ENCODE results near the gene PKIB. TPM values are rescaled to one million over a fixed set of nuclear protein-coding genes. Genes with fewer than 3 reads are reported as not detected.

PKIB gene
- total RNA-seq, 2 donors from 2014 or later, result 2.6 to 12.8 TPM

DNA sequence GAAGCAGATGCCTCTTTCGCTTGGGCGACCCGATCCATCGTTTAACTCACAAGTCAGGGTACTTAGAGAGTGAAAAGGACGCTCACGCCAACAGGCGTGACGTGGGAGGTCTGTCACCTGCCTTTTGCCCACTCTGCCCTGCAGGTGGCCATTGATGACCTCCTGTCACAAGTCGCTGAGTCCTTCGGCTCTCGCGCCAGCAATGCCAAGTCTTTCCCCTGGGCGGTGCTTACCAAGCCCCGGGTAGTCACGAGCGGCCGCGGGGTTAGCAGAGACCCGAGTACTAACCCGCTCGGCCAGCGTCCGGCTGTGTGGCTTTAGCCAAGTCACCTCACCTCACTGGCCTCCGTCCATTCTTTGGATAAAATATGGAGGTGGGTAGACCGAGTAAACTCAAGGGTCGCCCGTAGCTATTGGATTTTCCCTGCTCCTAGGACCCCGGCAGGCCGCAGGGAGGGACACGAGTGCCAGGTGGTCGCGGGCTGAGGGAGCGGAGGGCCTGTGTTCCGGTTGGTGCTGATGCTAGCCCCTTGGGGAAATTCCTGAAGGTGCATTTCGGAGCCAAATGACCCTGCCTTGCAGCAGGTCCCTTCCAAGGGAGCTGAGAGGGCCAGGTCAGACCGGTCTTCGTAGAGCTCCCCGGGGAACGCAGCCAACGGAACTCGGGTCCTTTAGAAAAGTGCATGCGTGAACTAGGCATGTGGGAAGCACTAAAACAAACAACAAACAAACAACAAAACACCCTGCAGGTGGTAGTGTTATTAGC lies 668 bp downstream of the PKIB start:
- no peaks in the 10 kb centered on the region for H3K9me3 ChIP-seq
- intact Hi-C loops (cut with DNase I), result no loop called here
- no peaks in the 10 kb centered on the region for H3K4me1 ChIP-seq (replicated peaks)
- TF ChIP-seq POLR2AphosphoS5 (IDR thresholded peaks at IDR 0.05) (no peak), POLR2A (IDR thresholded peaks at IDR 0.05) (no peak)
- TF ChIP-seq, protein P1, sequence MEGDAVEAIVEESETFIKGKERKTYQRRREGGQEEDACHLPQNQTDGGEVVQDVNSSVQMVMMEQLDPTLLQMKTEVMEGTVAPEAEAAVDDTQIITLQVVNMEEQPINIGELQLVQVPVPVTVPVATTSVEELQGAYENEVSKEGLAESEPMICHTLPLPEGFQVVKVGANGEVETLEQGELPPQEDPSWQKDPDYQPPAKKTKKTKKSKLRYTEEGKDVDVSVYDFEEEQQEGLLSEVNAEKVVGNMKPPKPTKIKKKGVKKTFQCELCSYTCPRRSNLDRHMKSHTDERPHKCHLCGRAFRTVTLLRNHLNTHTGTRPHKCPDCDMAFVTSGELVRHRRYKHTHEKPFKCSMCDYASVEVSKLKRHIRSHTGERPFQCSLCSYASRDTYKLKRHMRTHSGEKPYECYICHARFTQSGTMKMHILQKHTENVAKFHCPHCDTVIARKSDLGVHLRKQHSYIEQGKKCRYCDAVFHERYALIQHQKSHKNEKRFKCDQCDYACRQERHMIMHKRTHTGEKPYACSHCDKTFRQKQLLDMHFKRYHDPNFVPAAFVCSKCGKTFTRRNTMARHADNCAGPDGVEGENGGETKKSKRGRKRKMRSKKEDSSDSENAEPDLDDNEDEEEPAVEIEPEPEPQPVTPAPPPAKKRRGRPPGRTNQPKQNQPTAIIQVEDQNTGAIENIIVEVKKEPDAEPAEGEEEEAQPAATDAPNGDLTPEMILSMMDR (IDR thresholded peaks at IDR 0.05), result no peak
- peak overlapping the region; percentile 41 to 45 for H3K4me3 ChIP-seq
- H3K36me3 ChIP-seq, result no peaks in the 10 kb centered on the region
- peak; percentile 21 for DNase-seq (ENCODE audit: low spot score)
- peak overlapping the region; percentile 47 to 64 for H3K27ac ChIP-seq
- WGBS, result 2% methylated on average over 41 of the region's 42 CpGs
- H3K27me3 ChIP-seq (replicated peaks; ENCODE audit: insufficient read depth), result no peaks in the 10 kb centered on the region

GRCh38 chr6:122612838-122613237 lies 2.6 kb downstream of the PKIB start:
- intact Hi-C loops (cut with DNase I), result no loop called here
- H3K36me3 ChIP-seq, result no peaks in the 10 kb centered on the region
- no peak overlapping the region for H3K4me3 ChIP-seq
- 93% methylated on average over 3 of the region's 3 CpGs for WGBS
- DNase-seq (ENCODE audit: low spot score), result no peak
- no peaks in the 10 kb centered on the region for H3K9me3 ChIP-seq
- no peaks in the 10 kb centered on the region for H3K4me1 ChIP-seq (replicated peaks)
- H3K27me3 ChIP-seq (replicated peaks; ENCODE audit: insufficient read depth), result no peaks in the 10 kb centered on the region
- H3K27ac ChIP-seq, result no peak overlapping the region
- TF ChIP-seq, protein P1 (IDR thresholded peaks at IDR 0.05), result no peak
- TF ChIP-seq POLR2A (IDR thresholded peaks at IDR 0.05) (no peak), POLR2AphosphoS5 (IDR thresholded peaks at IDR 0.05) (no peak)

GRCh38 chr6:122614303-122614702 lies 4.1 kb downstream of the PKIB start:
- no peaks in the 10 kb centered on the region for H3K36me3 ChIP-seq
- H3K4me3 ChIP-seq, result no peak overlapping the region
- no peaks in the 10 kb centered on the region for H3K9me3 ChIP-seq
- no peak overlapping the region for H3K27ac ChIP-seq
- no peaks in the 10 kb centered on the region for H3K27me3 ChIP-seq (replicated peaks; ENCODE audit: insufficient read depth)
- TF ChIP-seq POLR2A (IDR thresholded peaks at IDR 0.05), result no peak
- TF ChIP-seq, protein P1 (IDR thresholded peaks at IDR 0.05), result no peak
- TF ChIP-seq POLR2AphosphoS5 (IDR thresholded peaks at IDR 0.05), result no peak
- intact Hi-C loops (cut with DNase I), result no loop called here
- H3K4me1 ChIP-seq (replicated peaks), result no peaks in the 10 kb centered on the region
- 42% methylated on average over 1 of the region's 1 CpG for WGBS
- DNase-seq (ENCODE audit: low spot score), result no peak

- H3K4me1 ChIP-seq (replicated peaks), result no peaks in the 10 kb centered on the region
- H3K9me3 ChIP-seq, result no peaks in the 10 kb centered on the region
- 88% methylated on average over 2 of the region's 2 CpGs for WGBS
- no peaks in the 10 kb centered on the region for H3K27me3 ChIP-seq (replicated peaks; ENCODE audit: insufficient read depth)
- H3K4me3 ChIP-seq, result no peak overlapping the region
- DNase-seq (ENCODE audit: low spot score), result no peak
- no peaks in the 10 kb centered on the region for H3K36me3 ChIP-seq
- no peak overlapping the region for H3K27ac ChIP-seq
- intact Hi-C loops (cut with DNase I), result no loop called here
- TF ChIP-seq POLR2AphosphoS5 (IDR thresholded peaks at IDR 0.05) (no peak), POLR2A (IDR thresholded peaks at IDR 0.05) (no peak)
- TF ChIP-seq, protein P1 (IDR thresholded peaks at IDR 0.05), result no peak
These were observed 5.2 kb downstream of the PKIB start for GRCh38 chr6:122615409-122615808.

- intact Hi-C loops (cut with DNase I), result no loop called here
- Histone ChIP-seq H3K4me1 (replicated peaks) (no peaks in the 10 kb centered on the region), H3K36me3 (no peaks in the 10 kb centered on the region), H3K27me3 (replicated peaks; ENCODE audit: insufficient read depth) (no peaks in the 10 kb centered on the region), H3K27ac (no peak overlapping the region), H3K4me3 (no peak overlapping the region), H3K9me3 (no peaks in the 10 kb centered on the region)
- DNase-seq (ENCODE audit: low spot score), result no peak
- 75% methylated on average over 3 of the region's 3 CpGs for WGBS
- TF ChIP-seq, protein P1 (IDR thresholded peaks at IDR 0.05), result no peak
- TF ChIP-seq POLR2AphosphoS5 (IDR thresholded peaks at IDR 0.05) (no peak), POLR2A (IDR thresholded peaks at IDR 0.05) (no peak)
These were observed 6.7 kb downstream of the PKIB start for GRCh38 chr6:122616877-122617276.
